A172 (cell line): ENCODE measurements around the gene LRCH4. TPM values are rescaled to one million over a fixed set of nuclear protein-coding genes. Genes with fewer than 3 reads are reported as not detected.

Source experiments
- DNase-seq: peaks from one replicate; pipeline ENCODE4 v3.0.0-alpha.2; 2015; ENCODE audit warnings: low spot score
- total RNA-seq: library from RNA; depleted of rRNA; stranded (reverse); fragments of >200 nt; shearing (Covaris generic); gene quantifications from 2 replicates; pipeline ENCODE4 v1.2.3, GENCODE V29; 2014

Gene LRCH4
- total RNA-seq, 1 experiment from 2014 or later = 11.4 TPM

GRCh38 chr7:100582041-100582579 lies 3.8 kb downstream of the LRCH4 start:
- no peak for DNase-seq

GRCh38 chr7:100580466-100581283 lies 5.3 kb downstream of the LRCH4 start:
- no peak for DNase-seq

DNA sequence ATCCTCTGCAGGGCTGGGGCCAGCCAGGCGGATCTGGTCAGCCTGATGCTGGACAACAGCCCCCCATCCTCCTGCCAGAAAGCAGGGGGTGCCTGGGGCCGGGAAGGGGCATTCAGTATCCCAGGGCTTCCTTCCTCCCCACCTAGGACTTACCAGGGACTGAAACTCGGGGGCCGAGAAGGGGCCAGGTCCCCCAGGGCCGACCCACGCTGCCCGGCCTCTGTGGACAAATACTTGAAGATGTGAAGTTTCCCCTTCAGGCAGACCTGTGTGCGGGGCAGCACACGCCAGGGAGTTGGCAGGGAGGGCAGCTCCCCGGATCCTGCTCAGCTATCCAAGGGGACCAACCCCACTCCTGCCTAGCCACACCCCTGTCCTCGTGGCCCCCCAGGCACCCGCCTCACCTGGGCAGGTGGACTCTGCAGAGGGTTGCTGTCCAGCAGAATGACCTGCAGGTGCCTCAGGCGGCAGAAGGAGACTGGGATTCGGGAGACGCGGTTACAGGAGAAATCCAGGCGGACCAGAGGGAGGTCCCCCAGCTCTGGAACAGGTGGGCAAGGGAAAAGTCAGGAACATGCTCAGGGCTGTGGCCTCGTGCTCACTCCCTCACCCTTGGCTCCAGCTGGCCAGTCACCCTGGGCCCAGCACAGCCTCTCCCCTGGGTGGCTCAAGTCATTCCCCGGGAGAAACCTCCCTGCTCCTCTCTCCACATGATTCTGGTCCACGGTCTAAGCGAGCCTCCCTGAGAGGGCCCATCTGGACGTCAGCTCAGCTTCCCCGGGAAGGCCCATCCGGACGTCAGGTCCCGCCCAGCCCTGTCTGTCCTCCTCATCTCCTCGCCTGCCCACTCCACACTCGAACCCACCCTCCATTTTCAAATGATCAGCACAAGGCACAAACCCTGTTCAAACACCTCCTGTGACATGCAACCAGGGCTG lies 7.4 kb downstream of the LRCH4 start:
- no peak for DNase-seq

GRCh38 chr7:100577507-100577906 lies 8.4 kb downstream of the LRCH4 start:
- DNase-seq = no peak

GRCh38 chr7:100577103-100577502 lies 8.8 kb downstream of the LRCH4 start:
- DNase-seq = no peak

DNA sequence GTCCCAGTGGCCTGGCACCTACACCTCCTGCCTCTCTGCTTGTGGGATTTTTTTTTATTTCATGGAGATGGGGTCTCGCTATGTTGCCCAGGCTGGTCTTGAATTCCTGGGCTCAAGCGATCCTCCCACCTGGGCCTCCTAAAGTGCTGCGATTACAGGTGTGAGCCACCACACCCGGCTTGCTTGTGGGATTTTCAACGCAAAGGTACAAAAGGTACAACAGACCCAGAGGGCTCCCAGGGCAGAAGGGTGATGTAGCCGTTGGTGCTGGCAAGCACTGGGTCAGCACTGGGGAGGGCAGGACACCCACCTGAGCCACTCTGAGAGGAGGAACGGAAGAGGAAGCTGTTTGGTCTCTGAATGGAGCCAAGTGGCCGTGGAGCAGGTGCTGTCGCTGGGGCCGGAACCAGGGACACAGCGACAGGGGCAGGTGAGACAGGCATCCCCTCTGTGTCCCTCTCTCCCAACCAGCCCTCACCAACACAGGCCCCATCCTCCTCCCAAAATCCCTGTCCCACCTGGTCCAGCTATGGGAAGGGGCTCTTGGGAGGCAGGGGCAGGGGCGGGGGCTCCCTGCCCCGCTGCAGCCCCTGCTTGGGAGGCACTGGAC lies 9.4 kb downstream of the LRCH4 start:
- no peak for DNase-seq

DNA sequence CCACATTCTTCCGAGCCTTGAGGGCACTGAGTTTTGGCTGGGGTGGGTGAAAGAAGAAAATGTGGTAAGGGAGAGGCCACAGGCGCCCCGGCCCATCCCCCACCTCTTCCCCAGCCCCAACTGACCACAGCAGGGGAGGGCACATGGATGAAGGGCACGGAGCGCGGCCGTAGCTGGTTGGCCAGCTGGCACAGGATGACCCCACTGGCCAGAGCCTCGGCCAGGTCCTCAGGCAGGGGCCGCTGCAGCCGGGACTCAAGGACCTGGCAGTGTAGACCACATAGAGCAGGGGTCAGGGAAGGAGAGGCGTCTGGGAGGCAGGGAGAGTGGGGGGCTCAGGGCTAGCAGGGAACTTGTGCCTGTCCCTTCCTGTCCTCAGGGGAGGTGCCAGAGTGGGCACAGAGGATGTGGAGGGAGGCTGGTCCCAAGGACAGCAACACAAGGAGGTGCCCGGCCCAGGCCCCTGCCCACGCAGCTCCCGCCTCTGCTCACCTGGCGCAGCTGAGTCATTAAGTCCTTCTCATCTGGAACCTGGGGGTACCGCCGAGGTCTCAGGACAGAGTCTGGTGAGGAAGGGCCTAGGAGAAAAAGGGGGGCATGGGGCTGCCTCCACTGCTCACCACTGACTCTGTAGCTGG lies 10.1 kb downstream of the LRCH4 start:
- DNase-seq = no peak

DNA sequence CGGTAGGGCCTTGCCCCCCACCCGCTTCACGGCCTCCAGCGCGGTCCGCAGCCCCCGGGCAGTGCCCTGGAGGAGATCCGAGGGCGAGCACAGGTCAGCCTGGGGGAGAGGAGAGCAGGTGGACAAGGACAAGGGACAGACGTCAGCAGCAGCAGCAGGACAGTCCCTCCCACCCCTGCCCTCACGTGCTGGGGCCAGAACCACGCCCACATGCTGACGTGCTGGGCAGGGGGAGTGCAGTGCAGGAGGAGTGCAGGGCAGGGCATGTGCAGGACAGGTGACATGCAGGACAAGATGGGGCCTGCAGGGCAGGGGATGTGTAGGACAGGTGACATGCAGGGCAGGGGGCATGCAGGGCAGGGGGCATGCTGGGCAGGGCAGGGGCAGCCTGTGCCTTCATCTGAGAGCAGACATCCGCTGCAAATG lies 10.7 kb downstream of the LRCH4 start:
- no peak for DNase-seq

DNA sequence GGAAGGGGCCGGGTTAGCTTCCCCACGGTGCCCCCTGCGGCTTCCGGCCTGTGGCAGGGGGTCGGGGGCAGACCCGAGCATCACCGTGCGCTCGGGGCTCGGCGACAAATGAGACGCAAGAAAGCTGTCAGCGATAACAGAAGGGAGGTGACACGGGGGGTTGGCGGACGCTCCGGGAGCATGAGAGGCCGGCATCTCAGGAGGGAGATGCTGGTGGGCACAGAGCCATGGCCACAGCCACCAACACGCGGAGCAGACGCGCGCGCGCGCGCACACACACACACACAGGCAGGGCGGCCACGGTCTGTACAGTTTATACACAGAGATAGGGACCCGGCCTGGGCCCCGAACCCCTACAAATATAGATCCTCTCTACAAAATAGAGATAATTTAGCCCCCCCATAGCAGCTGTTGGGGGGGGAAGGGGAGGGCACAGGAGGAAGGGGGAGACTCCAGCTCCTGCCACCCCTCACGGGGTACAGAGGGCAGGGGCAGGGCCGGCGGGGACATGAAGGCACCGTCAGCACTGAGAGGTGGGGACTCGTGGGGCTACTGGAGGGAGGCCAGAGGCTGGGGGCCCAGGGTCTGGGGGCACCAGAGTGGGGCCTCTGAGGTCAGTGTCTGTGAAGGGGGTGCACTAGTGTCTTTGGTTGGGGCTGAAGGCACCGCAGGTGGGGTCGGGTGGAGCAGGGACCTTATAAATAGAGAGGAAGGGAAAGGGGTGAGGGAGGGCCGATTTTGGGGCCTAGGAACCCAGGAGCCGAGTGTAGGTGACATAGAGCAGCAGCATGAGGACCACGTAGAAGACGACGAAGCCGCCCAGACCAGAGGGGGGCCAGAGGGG lies 11.3 kb downstream of the LRCH4 start:
- DNase-seq = no peak

- no peak for DNase-seq
Observed at GRCh38 chr7:100573691-100574361, 12.1 kb downstream of the LRCH4 start, which contains the start of gene SAP25. Gene SAP25 (minus strand): TSS chr7:100573900. CDS start chr7:100573742, 158 bp downstream.

DNA sequence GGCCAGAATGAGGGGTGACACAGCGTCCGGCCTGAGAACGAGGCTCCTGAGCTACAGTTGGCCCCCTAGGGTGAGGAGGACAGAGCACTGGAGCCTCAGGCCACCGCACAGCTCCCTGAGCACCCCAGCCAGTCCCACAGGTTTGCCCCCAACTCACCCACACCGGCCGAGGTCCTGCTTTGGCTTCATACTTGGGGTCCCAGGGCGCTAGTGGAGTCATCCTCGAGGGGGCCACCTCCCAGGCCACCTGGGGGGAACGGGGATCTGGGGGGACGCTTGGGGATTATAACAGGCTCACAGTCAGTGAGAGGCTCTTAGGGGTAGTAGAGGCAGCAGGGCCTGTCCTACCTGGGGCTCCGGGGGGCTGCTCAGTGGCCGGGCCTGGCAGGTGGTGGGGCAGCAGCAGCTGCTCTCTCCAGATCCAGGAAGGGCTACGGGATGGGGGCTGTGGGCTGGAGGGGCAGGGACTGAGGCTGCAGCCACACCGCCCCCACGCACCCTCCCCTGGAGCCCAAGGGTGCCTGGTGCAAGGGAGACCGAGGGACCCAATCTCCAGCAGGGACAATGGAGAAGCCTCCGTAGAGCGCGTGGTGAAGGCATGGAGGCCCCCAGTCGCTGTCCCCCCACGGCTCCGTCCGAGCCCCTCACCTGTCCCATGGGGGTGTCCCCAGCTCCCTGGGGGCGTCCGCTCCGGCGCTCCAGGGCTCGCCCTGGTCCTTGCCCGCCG lies 12.8 kb downstream of the LRCH4 start:
- no peak for DNase-seq

- DNase-seq = no peak
Observed at GRCh38 chr7:100572281-100572948, 13.5 kb downstream of the LRCH4 start.

GRCh38 chr7:100571829-100572116 lies 14.2 kb downstream of the LRCH4 start:
- DNase-seq = no peak

DNA sequence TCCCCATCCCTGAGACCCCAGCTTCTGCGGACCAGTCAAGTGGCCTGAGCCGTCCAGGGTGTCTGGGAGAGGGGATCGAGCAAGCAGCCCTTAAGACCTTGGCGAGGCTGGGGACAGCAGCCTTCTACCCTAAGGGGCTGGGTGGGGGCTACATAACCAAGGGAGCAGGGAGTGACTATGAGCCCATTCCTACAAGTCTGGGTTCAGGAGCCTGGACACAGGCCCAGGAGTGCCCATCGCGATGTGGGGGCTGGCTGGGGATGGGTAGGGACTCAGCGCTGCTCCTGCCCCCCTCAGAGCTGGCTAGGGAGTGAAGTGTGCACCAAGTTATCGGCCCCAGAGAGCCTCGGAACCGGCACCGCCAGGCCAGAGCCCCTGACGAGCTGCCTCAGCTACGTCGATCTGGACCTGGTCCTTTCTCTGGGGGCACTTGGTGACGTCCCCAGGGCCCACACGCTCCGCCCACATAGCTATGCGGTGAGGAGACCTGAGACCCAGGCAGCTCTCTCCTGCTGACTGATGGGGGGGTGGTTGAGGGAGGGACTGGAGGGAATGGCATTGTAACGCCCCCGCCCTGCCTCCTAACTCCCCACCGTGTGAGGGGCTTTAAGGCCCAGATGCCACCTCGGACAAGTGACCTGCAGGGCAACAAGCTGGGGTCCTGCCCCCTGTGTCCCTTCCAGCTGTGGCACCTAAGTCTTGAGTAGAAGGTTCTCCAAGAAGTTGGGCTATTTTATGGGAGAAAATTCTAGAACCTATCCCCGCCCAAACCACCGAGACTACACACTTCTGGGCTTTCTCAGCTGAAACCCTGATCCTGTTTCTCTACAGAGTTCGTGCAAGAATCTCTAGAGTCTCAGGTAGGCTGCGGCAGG lies 14.7 kb downstream of the LRCH4 start:
- DNase-seq = no peak

GRCh38 chr7:100568896-100569844 lies 16.8 kb downstream of the LRCH4 start:
- no peak for DNase-seq

DNA sequence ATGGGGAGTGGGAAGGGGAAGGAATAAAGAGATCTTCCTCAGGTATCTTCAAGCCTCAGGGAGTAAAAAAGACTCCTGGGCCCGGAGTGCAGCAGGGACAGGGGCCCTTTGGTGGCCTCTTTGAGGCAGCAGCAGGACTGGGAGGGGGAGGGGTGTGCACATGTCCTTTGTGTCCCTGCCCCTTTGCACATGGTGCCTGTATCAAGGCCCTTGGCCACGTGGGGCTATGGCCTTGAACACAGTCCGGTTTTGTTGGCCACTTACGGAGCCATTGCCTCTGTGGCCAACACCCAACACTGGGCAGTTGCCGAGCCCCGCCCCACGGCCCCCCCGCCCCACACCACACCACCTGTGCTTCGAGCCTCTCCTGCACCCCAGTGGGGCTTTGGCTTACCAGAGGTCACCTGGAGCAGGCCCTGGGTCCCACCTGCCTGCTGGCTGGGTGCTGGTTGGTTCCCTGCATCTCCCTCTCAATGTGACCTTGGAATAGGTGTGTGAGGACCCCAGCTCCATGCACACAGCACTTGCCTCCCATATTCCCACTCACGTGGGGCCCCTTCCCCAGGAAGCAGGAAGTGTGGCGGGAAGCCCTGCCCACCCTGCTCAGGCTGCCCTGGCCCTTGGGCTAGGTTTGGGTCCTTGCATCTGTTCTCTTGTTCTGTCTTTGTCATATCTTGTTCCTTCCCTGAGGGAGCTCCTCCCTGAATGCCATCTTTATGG lies 17.6 kb downstream of the LRCH4 start:
- no peak for DNase-seq
